ENCODE data around the gene ARHGAP42. TPM values are rescaled to one million over a fixed set of nuclear protein-coding genes. Genes with fewer than 3 reads are reported as not detected.

Gene ARHGAP42
- polyA plus RNA-seq, 1 donor (not counting 4 experiments of a cell fraction or from before 2014, with no cell fraction given): 5.5 TPM

GRCh38 chr11:100833276-100833675 is 146.2 kb downstream of the ARHGAP42 start:
- Histone ChIP-seq H2AFZ (ENCODE audit: control insufficient read depth, low read length) (no peak overlapping the region), H3K27ac (ENCODE audit: control insufficient read depth, insufficient read depth, low read length) (no peak overlapping the region), H3K79me2 (ENCODE audit: control insufficient read depth, insufficient read depth, low read length) (no peaks in the 10 kb centered on the region), H3K4me1 (ENCODE audit: control insufficient read depth, extremely low read depth, insufficient read depth, low read length) (peaks cover 25% of the 10 kb centered on the region), H3K9me1 (ENCODE audit: control insufficient read depth, extremely low read depth, insufficient read depth, low read length) (no peaks in the 10 kb centered on the region), H4K20me1 (ENCODE audit: control insufficient read depth, extremely low read depth, insufficient read depth, low read length) (no peaks in the 10 kb centered on the region), H3K4me3 (ENCODE audit: control insufficient read depth in 2 of 3, extremely low read depth in 1 of 3, insufficient read depth in 2 of 3, low read depth in 1 of 3, low read length in 3 of 3) (no peak overlapping the region), H3K9ac (ENCODE audit: control insufficient read depth, extremely low read depth, insufficient read depth, low read length) (no peak overlapping the region), H3K9me3 (ENCODE audit: control insufficient read depth, low read depth, low read length) (no peaks in the 10 kb centered on the region), H3K27me3 (ENCODE audit: control insufficient read depth, extremely low read depth, insufficient read depth, low read length) (no peaks in the 10 kb centered on the region), H3K36me3 (ENCODE audit: control insufficient read depth in 2 of 2, extremely low read depth in 1 of 2, insufficient read depth in 2 of 2, low read length in 2 of 2) (no peaks in the 10 kb centered on the region), H3K4me2 (ENCODE audit: control insufficient read depth, extremely low read depth, insufficient read depth, low read depth, low read length) (no peak overlapping the region)
- dilution Hi-C loops (cut with MboI; ENCODE audit: extremely low pct_ligation_motif_present, low sequenced_read_pairs): no loop called here
- TF ChIP-seq, protein P1, sequence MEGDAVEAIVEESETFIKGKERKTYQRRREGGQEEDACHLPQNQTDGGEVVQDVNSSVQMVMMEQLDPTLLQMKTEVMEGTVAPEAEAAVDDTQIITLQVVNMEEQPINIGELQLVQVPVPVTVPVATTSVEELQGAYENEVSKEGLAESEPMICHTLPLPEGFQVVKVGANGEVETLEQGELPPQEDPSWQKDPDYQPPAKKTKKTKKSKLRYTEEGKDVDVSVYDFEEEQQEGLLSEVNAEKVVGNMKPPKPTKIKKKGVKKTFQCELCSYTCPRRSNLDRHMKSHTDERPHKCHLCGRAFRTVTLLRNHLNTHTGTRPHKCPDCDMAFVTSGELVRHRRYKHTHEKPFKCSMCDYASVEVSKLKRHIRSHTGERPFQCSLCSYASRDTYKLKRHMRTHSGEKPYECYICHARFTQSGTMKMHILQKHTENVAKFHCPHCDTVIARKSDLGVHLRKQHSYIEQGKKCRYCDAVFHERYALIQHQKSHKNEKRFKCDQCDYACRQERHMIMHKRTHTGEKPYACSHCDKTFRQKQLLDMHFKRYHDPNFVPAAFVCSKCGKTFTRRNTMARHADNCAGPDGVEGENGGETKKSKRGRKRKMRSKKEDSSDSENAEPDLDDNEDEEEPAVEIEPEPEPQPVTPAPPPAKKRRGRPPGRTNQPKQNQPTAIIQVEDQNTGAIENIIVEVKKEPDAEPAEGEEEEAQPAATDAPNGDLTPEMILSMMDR (optimal IDR thresholded peaks at IDR 0.05 in 1 of 3, IDR thresholded peaks at IDR 0.05 in 1 of 3, conservative IDR thresholded peaks at IDR 0.05 in 1 of 3; ENCODE audit: extremely low read depth in 1 of 3, insufficient read depth in 2 of 3, low read length in 3 of 3): no peak
- TF ChIP-seq EZH2 (IDR thresholded peaks at IDR 0.05; ENCODE audit: low read length): no peak
- FAIRE-seq (no peak), DNase-seq (ENCODE audit: low read depth, low spot score) (no peak)

DNA sequence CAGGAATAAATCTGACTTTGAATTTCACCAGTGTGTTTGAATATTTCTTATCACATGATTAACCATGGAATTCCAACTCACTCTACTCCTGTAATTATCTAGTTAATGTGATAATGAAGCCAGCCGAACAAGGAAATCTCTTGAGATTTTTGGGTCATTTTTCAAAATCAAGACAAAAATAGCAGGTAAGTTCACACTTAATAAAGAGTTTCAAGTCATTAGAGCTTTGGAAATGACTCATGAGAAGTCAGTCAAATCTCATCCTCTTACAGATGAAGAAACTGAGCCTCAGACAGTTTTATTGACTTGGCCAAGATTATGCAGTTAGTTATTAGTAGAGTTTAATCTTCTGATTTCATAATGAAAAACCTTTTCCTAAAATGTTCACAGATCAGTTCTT is 148.8 kb downstream of the ARHGAP42 start:
- FAIRE-seq: no peak
- Histone ChIP-seq H2AFZ (ENCODE audit: control insufficient read depth, low read length) (no peak overlapping the region), H3K9me1 (ENCODE audit: control insufficient read depth, extremely low read depth, insufficient read depth, low read length) (no peaks in the 10 kb centered on the region), H3K36me3 (ENCODE audit: control insufficient read depth in 2 of 2, extremely low read depth in 1 of 2, insufficient read depth in 2 of 2, low read length in 2 of 2) (no peaks in the 10 kb centered on the region), H3K4me2 (ENCODE audit: control insufficient read depth, extremely low read depth, insufficient read depth, low read depth, low read length) (no peak overlapping the region), H3K4me1 (ENCODE audit: control insufficient read depth, extremely low read depth, insufficient read depth, low read length) (peaks cover 17% of the 10 kb centered on the region), H3K79me2 (ENCODE audit: control insufficient read depth, insufficient read depth, low read length) (no peaks in the 10 kb centered on the region), H3K9me3 (ENCODE audit: control insufficient read depth, low read depth, low read length) (no peaks in the 10 kb centered on the region), H4K20me1 (ENCODE audit: control insufficient read depth, extremely low read depth, insufficient read depth, low read length) (no peaks in the 10 kb centered on the region), H3K27me3 (ENCODE audit: control insufficient read depth, extremely low read depth, insufficient read depth, low read length) (no peaks in the 10 kb centered on the region), H3K4me3 (ENCODE audit: control insufficient read depth in 2 of 3, extremely low read depth in 1 of 3, insufficient read depth in 2 of 3, low read depth in 1 of 3, low read length in 3 of 3) (no peak overlapping the region), H3K27ac (ENCODE audit: control insufficient read depth, insufficient read depth, low read length) (no peak overlapping the region), H3K9ac (ENCODE audit: control insufficient read depth, extremely low read depth, insufficient read depth, low read length) (no peak overlapping the region)
- no peak for TF ChIP-seq EZH2 (IDR thresholded peaks at IDR 0.05; ENCODE audit: low read length)
- TF ChIP-seq, protein P1 (optimal IDR thresholded peaks at IDR 0.05 in 1 of 3, IDR thresholded peaks at IDR 0.05 in 1 of 3, conservative IDR thresholded peaks at IDR 0.05 in 1 of 3; ENCODE audit: extremely low read depth in 1 of 3, insufficient read depth in 2 of 3, low read length in 3 of 3): no peak
- no peak for DNase-seq (ENCODE audit: low read depth, low spot score)
- dilution Hi-C loops (cut with MboI; ENCODE audit: extremely low pct_ligation_motif_present, low sequenced_read_pairs): no loop called here
